Measurements from ENCODE around the gene RBBP6.

DNA sequence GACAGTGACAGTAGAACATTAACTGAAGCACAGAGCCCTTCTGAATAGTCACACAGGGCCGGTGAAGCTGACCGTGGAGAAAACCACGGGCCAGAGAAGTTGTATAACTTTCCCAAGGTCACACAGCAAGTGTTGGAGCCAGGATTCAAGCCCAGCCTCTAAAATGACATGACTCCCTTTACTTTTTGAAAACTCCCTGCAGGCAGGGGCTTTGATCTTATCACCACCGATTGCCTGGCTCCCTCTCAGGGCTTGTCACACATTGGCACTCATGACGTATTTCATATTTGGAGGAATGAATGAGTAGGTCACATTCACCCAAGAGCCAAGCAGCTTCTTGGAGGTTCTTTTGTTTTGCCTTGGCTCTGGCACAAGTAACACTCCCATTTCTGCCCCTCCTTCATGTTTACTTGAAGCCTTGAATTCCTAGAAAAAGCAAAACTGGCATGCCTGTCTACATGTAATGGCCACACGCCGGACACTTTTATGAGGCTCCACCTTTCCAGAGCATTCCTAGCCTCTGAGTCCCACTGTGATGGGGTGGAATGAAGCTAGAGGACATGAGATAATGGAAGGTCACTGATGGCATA is 13.3 kb upstream of the RBBP6 start:
- TF ChIP-seq HOXD13 (CRISPR knock-in tag; IDR thresholded peaks at IDR 0.05; ENCODE audit: borderline replicate concordance) = no peak
- TF ChIP-seq GLI4 (tag by site-specific recombination; IDR thresholded peaks at IDR 0.05) = no peak
- TF ChIP-seq, protein P1, sequence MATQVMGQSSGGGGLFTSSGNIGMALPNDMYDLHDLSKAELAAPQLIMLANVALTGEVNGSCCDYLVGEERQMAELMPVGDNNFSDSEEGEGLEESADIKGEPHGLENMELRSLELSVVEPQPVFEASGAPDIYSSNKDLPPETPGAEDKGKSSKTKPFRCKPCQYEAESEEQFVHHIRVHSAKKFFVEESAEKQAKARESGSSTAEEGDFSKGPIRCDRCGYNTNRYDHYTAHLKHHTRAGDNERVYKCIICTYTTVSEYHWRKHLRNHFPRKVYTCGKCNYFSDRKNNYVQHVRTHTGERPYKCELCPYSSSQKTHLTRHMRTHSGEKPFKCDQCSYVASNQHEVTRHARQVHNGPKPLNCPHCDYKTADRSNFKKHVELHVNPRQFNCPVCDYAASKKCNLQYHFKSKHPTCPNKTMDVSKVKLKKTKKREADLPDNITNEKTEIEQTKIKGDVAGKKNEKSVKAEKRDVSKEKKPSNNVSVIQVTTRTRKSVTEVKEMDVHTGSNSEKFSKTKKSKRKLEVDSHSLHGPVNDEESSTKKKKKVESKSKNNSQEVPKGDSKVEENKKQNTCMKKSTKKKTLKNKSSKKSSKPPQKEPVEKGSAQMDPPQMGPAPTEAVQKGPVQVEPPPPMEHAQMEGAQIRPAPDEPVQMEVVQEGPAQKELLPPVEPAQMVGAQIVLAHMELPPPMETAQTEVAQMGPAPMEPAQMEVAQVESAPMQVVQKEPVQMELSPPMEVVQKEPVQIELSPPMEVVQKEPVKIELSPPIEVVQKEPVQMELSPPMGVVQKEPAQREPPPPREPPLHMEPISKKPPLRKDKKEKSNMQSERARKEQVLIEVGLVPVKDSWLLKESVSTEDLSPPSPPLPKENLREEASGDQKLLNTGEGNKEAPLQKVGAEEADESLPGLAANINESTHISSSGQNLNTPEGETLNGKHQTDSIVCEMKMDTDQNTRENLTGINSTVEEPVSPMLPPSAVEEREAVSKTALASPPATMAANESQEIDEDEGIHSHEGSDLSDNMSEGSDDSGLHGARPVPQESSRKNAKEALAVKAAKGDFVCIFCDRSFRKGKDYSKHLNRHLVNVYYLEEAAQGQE (tag by site-specific recombination; IDR thresholded peaks at IDR 0.05) = no peak
- TF ChIP-seq, protein P2, sequence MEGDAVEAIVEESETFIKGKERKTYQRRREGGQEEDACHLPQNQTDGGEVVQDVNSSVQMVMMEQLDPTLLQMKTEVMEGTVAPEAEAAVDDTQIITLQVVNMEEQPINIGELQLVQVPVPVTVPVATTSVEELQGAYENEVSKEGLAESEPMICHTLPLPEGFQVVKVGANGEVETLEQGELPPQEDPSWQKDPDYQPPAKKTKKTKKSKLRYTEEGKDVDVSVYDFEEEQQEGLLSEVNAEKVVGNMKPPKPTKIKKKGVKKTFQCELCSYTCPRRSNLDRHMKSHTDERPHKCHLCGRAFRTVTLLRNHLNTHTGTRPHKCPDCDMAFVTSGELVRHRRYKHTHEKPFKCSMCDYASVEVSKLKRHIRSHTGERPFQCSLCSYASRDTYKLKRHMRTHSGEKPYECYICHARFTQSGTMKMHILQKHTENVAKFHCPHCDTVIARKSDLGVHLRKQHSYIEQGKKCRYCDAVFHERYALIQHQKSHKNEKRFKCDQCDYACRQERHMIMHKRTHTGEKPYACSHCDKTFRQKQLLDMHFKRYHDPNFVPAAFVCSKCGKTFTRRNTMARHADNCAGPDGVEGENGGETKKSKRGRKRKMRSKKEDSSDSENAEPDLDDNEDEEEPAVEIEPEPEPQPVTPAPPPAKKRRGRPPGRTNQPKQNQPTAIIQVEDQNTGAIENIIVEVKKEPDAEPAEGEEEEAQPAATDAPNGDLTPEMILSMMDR (tag by site-specific recombination; IDR thresholded peaks at IDR 0.05) = no peak
- no peak for TF ChIP-seq TCF7L2 (IDR thresholded peaks at IDR 0.05; ENCODE audit: borderline replicate concordance, low read depth, low read length)

Data from HEK293 (cell line).